TTC549 (cell line): ENCODE results near the gene SERPINH1.
"Not testable (repeated sequence)": the region's sequence is repeated elsewhere in the genome, so short reads cannot be mapped to it uniquely, and the experiment has no call there.

Experiments used
- FAIRE-seq: peaks from 2 replicates; lab custom pipeline; 2012; peaks lifted over from hg19 to GRCh38; lab: Jason Lieb, UNC

SERPINH1 gene

DNA sequence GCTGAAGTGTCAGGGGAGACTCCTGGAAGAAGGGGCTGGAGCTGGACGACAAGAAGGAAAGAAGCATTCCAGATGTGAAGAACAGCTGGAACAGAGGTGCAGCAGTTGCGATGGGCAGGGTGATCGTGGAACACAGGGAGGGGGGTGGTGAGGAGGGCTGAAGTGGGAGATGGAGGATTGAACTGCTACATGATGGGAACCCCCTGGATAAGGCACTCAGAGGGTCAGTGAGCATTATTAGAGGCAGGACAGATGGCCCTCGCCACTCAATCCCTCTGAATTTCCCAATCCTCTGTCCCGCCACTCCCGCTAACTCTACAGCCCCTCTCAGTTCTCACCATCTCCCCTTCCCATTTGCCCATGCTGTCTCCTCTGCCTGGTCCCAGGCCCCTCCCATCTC lies 14.0 kb downstream of the SERPINH1 start:
- FAIRE-seq: no peak

DNA sequence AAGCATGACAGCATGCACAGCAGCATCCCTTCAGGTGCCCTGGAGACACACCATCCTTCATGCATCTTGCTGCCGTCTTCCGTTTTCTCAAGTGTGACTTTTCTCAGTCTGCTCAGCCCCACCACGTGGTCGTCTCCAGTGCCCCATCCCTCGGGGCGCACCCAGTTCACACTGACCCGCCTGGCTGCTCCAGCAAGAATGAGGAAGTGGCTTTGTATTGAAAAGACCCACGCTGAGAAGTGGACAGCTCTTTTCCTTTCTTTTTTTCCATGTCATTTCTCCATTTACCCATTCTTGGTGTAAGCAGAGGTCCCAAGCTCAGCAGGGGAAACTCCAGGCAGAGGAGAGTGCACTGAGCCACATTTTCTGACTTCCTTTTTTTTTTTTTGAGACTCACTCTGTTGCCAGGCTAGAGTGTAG lies 14.5 kb downstream of the SERPINH1 start:
- no peak for FAIRE-seq

DNA sequence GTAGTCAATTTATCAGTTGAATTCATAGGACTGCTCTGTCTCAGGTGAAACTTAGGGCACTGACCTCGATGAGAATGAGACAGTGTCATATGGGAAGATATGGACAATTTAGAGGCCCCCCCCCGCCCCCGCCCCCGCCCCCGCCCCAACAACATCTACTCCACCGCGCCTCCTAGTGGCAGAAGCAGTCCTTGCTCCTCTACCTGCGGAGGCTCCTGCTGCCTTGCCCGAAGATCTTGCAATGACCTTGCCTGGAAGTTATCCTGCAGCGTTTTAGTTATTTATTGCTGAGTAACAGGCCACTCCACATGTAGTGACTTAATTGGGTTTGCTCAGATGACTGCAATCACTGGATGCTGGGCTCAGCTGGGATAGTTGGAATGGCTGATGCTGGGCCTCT lies 15.2 kb downstream of the SERPINH1 start:
- FAIRE-seq: no peak

DNA sequence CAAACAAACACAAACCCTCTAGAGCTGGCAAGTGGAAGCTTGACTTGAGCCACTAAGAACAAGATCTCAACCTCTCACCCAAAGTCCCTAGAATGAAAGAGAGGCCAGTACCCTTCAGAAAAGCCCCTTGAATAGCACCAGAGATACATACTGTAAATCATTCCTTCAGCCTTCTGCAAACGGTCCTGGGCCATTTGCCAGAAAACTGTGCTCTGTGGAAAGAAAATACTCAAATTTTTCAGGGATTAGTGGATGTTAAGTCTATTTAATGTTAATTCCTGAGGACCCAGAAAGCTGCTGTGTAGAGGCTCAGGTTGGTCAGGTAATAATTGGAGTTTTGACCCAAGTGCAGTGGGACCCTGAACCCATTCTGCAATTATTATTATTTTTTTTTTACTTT lies 16.9 kb downstream of the SERPINH1 start:
- FAIRE-seq: no peak

DNA sequence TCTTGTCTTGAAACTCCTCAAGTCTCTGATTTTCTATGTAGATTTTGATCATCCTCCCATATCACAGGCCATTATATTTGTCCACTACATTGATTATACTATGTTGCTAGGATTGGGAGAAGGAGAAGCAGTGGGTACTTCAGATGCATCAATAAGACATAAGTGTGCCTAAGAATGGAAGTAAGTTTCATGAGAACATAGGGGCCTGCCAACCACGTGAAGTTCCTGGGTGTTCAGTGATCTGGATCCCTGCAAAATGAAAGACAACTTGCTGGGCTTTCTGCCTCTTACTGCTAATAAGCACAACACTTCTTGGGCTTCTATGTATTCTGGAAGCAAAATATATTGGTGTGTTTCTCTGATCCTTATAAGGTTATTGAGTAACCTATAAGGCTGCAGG lies 17.8 kb downstream of the SERPINH1 start:
- FAIRE-seq: no peak

DNA sequence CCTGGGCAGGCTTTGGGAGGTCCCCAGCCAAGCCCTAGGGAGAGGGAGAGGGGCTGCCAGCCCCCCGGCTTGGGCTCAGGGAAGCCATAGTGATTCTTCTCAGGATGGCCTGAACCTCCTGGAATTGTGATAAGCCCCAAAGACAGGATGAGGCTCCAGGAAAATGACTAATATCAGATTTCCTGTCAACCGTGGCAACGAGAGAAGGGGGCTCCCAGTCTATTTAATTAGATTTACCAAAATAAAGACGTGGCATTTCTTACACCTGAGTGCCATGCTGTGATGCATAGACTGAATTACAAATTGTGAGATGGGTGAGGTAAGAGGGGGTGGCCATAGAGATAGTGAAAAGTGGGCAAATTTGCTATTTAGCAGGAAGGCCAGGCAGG lies 20.4 kb downstream of the SERPINH1 start:
- FAIRE-seq: no peak

DNA sequence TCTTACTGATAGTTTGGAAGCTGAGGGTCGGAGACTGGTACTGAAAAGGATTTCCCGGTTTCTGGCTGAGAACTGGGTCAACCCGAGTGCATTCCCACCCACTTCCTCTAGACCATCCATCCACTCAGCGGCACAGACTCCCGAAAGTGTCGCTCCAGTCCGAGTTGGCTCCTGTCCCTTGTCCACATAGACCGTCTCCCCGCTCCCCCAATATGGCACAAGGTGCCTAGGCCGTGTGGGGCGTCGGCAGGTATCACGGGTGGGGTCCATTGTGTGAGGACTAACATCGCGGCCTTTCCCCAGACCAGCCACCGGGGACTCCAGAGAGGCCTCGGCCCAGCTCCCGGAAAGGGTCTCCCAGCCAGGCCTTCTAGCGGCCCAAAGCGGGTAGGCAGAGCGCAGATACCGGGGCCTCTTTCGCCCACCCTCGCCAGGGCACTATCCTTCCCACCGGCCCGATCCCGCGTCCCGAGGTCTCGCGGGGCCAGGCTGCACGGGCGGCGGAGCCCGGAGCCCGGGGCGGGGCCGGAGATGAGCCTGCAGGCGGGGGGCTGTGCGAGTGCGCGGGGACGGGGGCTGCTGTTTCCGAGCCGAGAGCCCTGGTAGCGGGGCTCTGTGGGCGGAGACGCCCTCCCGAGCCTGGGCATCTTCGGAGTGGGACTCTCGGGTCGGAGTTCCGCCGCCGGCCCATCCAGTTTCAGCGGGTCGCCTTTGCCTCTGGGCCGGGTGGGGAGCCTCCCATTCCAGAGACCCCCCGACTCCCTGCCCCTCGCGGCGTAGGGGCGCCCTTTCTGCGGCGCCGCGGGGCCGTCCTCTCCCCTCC lies 21.1 kb downstream of the SERPINH1 start:
- FAIRE-seq: no peak

DNA sequence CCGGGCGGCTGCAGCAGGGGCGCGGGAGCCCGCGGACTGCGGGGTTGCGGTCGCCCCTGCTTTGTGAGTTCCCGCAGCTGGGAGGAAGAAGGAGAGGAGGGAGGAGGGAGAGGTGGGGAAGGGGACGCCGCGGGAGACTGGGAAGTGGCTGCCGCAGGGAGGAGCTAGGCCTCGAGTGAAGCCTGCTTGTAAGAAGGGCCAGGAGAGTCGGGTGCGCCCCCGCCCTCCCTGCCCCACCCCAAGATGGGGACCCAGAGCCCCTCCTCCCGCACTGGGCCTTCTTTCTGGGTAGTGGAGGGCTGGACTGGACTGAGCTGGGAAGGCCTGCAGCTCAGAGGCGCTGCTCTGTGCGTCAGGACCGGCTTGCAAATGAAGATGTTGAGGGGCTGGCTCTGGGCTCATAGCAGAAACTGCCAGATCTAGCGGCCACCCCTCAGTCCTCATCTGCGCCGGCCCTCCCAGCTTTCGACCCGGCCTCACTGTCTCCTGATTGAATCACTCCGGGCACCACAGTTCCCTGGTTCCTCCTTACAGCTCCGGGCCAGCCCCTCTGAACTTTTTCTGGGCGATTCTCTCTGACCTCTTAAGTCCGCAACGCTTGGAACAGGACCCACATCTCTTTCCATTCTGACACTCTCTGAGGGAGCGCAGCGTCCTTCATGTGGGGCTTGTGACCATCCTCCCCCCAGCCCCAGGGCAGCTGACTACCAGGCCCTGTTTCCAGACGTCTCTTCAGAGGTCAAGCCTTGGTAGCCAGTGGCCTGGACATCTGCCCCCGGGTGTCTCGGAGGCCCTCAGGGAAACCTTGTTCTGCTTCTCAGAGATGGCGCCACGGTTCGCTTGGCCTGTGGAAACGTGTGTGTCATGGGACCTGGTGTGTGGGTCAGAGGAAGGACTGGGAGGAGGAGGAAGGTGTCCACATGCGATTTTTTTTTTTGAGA lies 21.9 kb downstream of the SERPINH1 start:
- FAIRE-seq: no peak

DNA sequence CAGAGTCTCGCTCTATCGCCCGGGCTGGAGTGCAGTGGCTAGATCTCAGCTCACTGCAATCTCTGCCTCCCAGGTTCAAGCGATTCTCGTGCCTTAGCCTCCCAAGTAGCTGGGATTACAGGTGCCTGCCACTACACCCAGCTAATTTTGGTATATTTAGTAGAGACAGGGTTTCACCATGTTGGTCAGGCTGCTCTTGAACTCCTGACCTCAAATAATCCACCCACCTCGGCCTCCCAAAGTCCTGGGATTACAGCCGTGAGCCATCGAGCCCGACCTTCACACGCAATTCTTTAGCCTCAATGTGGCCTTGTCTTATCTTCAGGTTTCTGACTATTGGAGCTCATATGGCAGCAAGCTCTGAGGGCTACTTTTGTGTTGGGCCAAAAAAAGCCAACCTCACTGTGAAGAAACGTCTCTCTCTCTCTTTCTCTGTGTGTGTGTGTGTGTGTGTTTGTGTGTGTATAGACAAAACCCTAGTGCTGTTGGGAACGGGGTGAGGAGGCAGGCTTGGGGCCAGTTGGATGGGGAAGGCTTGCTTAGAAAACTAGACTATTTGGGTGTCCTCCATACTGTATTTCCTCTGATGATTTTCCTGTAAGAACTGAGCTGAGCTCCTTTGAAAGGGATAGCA lies 22.7 kb downstream of the SERPINH1 start:
- not testable (repeated sequence) for FAIRE-seq

DNA sequence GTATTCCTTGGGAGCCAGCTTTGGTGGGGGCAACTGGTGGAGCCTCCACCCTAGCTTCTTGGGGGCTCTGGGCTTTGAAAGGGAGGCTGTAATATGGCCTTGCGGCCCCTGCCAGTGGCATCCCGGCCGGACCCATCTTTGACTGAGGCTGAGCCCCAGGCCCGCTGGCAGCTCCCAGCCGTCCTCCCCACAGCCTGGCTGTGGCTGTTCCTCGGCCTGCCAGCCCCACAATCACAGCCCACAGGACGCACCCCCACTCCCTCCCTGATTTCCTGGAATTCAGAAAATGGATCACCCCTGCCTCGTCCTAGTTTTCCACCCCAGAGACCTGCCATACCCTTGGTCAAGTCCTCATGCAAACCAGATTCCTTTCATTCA lies 23.2 kb downstream of the SERPINH1 start:
- FAIRE-seq: no peak

DNA sequence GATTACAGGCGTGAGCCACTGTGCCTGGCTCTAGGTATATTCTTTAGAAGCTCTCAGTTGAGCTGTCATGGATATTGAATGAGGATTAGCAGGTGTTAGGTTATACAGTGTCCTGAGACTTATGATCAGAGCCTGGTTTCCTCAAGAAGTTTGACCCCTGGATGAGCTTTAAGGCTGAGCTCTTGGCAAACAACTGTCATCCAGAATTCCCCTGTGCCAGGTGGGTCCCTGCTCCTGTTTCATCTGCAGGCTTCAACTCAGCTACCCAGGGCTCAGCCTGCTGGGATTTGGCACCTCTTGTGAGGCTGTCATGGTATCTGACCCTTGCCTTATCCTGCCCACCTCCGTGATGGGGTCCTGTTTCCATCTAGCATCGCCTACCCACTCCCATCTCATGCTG lies 24.3 kb downstream of the SERPINH1 start:
- no peak for FAIRE-seq

DNA sequence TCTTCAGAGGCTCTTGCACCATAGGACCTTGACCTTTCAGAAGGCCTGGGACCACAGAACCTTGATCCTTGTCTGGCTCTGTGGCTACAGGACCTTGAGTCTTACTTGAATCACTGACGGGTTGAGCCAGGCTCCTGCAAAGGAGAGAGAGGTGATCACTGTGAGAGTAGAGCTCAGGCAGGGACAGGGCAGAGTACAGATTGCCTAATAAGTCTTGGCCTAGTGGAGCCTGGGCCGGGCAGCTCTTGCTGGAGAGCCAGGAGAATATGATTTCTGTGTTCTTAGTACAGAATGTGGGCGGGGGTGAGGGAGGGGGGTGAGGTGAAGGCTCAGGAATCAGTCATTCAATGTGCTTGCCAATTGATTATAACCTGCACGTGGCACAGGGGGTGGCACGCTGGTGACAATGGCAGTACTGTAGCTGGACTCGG lies 26.0 kb downstream of the SERPINH1 start:
- no peak for FAIRE-seq

DNA sequence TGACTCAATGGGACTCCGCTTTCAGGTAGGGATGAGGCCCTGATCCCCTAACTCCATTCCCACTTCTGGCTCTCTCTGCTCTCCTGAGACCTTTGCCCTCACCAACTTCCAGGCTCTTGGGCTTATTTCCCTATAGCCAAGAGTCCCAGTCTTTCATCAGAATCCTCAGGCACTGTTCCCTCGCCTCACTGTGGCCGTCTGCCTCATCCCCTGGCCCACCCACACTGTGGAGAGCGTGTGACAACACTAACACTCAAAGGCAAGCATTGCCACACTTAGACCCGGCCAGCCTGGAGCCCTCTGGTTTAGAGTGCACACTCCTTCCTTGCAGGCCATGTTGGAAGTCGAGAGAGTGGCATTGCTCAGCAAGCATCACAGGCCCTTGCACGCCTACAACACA lies 27.0 kb downstream of the SERPINH1 start:
- FAIRE-seq: no peak

DNA sequence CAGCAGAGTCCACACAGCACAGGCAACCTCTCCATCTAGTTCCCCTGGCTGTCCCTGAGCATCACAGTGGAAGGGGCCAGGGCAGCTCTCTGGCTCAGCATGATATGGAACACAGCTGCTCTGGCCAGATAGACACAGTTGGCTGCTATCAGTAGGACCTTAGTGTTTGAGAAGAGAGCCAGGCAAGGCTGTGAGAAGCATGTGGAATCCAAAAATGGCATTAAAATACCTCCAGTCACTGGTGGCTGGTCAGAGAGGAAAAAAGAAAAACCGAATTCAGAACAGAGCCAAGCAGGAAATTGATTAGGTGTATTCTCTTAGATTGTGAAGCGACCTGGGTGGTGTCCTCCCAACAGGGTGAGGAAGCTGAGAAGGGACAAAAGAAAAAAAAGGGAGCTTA lies 27.9 kb downstream of the SERPINH1 start:
- no peak for FAIRE-seq

DNA sequence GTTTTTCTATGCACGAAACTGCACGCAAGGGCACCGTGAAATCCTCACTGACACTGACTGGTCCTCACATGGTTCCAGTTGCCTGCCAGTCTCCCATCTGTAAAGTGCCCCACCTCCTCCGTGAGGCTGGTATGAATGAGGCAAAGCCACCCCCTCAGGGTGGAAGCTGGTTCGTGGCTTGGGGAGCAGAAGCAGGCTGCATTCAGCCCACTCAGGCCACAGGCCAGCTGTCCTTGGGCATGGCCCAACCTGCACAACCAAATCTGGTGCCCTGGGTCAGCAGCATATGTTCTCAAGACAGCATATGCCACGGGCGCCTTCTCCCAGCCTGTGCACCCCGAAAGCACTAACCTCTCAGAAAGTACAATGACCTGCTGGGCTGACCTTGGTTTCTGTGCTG lies 29.3 kb downstream of the SERPINH1 start:
- FAIRE-seq: no peak

DNA sequence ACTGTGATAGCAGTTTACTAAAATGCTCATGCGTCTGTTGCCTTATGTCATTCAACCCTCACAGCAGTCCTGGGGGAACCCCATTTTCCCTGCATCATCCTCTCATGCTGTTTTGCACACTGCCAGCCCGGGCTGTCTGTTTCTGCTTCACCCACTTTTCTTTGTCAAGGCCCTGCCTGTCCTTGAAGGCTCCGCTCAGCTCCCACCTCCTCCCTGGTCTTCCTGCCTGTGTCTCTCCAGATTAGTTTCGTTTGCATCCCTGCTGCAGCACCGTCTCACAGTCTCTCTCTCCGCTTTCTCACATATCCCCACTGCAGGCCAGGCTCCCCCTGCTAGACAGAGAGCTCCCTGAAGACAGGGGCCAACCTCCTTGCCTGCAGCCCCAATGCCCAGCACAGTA lies 29.9 kb downstream of the SERPINH1 start:
- no peak for FAIRE-seq

DNA sequence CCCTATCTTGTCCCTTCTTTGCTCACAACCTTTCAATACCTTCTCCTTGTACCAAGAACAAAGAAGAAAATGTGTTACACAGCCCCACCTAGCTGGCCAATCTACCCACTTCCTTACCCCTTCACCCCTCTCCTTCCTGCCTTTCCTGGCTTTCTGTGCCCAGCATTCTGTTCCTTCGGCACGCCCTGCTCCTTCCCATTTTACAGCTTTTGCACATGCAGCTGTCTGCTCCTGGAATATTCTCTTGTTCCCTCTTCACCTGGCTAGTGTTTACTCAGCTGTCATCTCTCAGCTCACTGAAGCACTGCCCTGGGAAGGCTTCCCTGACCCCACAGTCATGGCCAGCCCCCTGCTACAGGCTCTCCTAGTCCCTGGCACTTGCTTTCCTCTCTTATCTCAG lies 30.7 kb downstream of the SERPINH1 start:
- FAIRE-seq: no peak

DNA sequence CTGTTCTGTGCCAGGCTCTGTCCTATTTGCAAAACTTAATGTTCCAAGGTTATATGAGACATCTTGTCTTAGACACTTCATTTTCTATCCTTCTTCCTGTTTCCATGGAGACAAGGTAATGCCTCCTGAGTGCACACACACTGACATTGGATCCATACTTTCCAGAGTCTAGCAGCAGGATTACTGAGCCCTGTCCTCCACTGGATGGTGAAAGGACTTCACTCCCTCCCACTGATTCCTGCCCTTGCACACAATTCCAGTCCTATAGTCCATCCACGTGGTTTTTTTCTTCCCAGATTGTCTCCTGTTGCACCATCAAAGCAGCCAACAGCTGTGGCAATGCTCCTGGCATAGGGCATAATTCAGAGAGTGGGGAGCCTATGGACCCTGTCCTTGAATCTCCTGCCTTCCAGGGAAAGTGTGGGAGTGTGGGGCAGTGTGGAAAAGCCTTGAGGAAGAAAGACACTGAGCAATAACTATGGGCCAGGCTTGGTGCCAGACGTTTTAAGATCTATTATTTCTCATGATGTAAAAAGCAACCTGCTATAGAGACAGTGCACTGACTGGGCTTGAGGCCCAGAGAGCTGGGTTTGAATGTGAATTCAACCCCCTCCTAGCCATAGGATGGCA lies 31.3 kb downstream of the SERPINH1 start:
- no peak for FAIRE-seq

DNA sequence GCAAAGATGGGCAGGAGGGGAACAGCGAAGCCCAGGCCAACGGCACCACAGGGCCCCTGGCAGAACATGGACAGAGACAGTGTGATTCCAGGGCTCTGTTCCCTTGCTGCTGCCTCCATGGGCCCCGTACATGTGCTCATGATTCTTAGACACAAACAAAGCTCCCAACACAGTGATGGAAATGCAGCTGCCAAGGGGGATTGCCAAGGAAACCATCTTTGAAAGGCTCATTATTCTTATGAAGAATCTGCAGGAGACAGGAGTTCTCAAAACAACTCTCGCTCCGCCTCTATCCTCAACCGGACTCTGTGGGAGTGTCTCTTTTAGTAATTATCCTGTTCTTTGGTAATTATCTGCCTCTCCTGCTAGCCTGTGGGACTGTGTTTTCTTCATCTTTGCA lies 32.2 kb downstream of the SERPINH1 start:
- FAIRE-seq: no peak

DNA sequence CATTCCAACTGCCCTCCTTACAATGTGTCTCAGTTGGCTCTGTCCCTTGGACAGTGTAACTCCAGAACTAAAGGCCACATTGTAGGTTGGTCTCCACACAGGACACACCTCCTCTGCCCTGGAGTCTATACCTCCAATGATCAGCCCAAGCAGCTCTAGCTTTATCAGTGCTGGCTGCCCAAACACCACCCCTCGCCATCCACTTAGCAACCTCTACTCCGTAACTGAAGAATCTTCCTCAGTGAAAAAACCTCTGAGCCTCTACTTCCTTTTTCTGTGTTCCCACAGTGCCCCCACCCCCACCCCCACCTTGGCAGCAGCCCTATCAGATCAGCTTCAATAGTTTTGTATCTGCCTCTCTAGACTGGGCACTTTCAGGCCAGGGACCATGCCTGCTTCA lies 33.4 kb downstream of the SERPINH1 start:
- FAIRE-seq: no peak

DNA sequence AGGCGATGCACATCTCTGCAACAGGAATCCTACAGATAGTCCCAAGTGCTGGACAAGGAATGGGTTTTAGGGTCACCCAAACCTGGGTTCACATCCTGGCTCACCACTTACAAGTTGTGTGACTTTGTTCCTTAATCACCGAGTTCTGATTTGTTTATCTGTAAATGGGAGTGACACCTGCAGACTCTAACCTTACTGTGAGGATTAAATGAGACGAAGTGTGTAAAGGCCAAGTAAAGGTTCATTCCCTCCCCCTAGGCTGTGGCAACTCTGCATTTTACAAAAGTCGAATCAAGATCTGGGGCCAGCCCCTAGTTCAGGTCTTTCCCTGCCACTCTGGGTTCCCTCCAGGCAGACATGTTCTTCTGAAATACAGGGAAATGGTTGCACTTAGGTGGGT lies 34.9 kb downstream of the SERPINH1 start:
- FAIRE-seq: no peak

DNA sequence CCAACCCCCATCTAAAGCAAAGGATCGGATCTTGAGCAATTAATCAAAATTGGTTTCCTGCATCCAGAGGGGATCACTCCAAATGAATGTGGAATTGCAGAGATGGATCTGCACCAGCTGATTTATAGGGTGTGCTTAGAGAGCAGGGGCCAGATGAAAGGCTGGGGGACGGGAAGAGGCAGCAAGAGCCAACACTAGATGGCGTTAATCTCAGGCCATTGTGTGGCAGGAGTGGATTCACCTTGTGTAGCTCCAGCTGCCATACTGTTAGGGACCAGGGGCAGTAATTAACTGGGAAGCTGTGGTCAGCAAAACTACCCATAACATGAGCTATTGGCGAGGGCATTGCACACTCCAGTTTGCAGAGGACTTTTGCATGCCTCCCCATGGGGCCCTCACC lies 35.6 kb downstream of the SERPINH1 start:
- no peak for FAIRE-seq

DNA sequence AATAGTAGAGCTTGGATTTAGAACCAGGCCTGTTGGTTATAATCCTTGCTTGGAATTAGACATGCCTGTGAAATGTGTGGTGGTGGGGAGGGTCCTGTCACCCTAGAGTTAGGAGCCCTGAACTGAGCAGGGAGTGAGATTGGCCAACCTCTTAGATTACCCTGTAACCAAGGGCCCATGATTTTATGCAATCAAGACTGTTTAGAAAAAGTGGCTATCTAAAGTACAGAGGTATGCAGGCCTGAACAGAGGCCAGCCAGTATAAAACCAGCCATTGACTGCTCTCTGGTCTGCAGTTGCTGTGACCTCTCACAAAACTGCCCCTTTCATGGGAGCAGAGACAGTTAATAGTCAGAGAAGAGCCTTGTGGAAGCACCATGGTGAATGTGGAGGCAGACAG lies 36.2 kb downstream of the SERPINH1 start:
- no peak for FAIRE-seq
